HCT116 (cell line): ENCODE results near the gene ING4. TPM values are rescaled to one million over a fixed set of nuclear protein-coding genes. Genes with fewer than 3 reads are reported as not detected.

Experiments used
- ATAC-seq: fragments of 200-7000 bp; cut with Tn5 transposase; 2 replicates; pipeline ENCODE4 v1.9.1; 2020; ENCODE audit warnings: mild to moderate bottlenecking, moderate library complexity
- BruUV-seq: library from RNA; stranded (reverse); fragments of 400-500 nt; replicated peaks from 2 replicates; lab custom pipeline; 2021; lab: Mats Ljungman, UMichigan
- CTCF ChIA-PET: fragments of 300-600 bp; sonication (Branson Sonifier 250); formaldehyde crosslinking; loops from one replicate; lab custom pipeline; 2021; ENCODE audit warnings: antibody characterized with exemption; lab: Charles Lee
- POLR2A ChIA-PET: fragments of 300-600, 350-600 bp; sonication (Branson Sonifier 250); formaldehyde crosslinking; loops from one replicate; lab custom pipeline; 2021; ENCODE audit warnings: antibody characterized with exemption; lab: Charles Lee
- RAD21 ChIA-PET, 2 experiments: fragments of 300-600 bp; sonication (Branson Sonifier 250); formaldehyde crosslinking; loops; one replicate each; lab custom pipeline; 2023; ENCODE audit warnings: low total read pairs in 2 of 2; ENCODE audit not compliant: uncharacterized antibody in 2 of 2, unreplicated experiment in 2 of 2, low non-redundant PET in 1 of 2; lab: Charles Lee
- DNase-seq: peaks from one replicate; pipeline ENCODE4 v3.0.0-alpha.2; 2010; ENCODE audit warnings: low read depth, low spot score
- H2AFZ ChIP-seq: fragments of 200-600 bp; shearing (Covaris generic), sonication (generic); 2 replicates; pipeline ENCODE4 v1.6.1; 2017; ENCODE audit warnings: low read depth, mixed run types, mixed read lengths, antibody characterized with exemption, low read length; ENCODE audit not compliant: poor library complexity, severe bottlenecking
- H3K27ac ChIP-seq: 2 replicates; pipeline ENCODE4 v1.5.1; 2012; ENCODE audit warnings: low read depth, low read length
- H3K27me3 ChIP-seq: fragments of 200-600 bp; sonication (generic); 2 replicates; pipeline ENCODE4 v1.6.1; 2016; ENCODE audit warnings: mixed run types, low read length, mixed read lengths; ENCODE audit not compliant: insufficient read depth
- H3K36me3 ChIP-seq, 2 experiments: fragments of 200-500 bp in 1 of 2; fragments of 200-600 bp in 1 of 2; sonication (Bioruptor generic) in 1 of 2; sonication (generic) in 1 of 2; 2 replicates each; pipeline versions ENCODE4 v1.5.1 to v1.6.1; 2014 to 2016; ENCODE audit warnings: low read length in 2 of 2, inconsistent platforms in 1 of 2, mixed read lengths in 1 of 2, mixed run types in 1 of 2; ENCODE audit not compliant: insufficient read depth in 2 of 2, control insufficient read depth in 1 of 2
- H3K4me1 ChIP-seq, 2 experiments: fragments of 200-600 bp in 1 of 2; sonication (generic) in 1 of 2; 2 replicates each; pipeline versions ENCODE4 v1.5.1 to v1.6.1; 2012 to 2017; ENCODE audit warnings: low read length in 2 of 2, inconsistent platforms in 1 of 2, mild to moderate bottlenecking in 1 of 2, mixed read lengths in 1 of 2, mixed run types in 1 of 2, moderate library complexity in 1 of 2; ENCODE audit not compliant: insufficient read depth in 2 of 2, control insufficient read depth in 1 of 2
- H3K4me2 ChIP-seq: fragments of 200-600 bp; sonication (generic); 2 replicates; pipeline ENCODE4 v1.6.1; 2017; ENCODE audit warnings: mixed run types, low read length, mixed read lengths
- H3K4me3 ChIP-seq, 2 experiments: fragments of 200-600 bp in 1 of 2; sonication (generic) in 1 of 2; replicated peaks in 1 of 2; 2 replicates each; pipeline ENCODE4 v1.5.1; 2011 to 2016; ENCODE audit warnings: low read length in 2 of 2, control low read depth in 1 of 2, low read depth in 1 of 2, mild to moderate bottlenecking in 1 of 2, mixed read lengths in 1 of 2, mixed run types in 1 of 2
- H3K79me2 ChIP-seq: fragments of 200-600 bp; sonication (generic); 2 replicates; pipeline ENCODE4 v1.6.1; 2017; ENCODE audit warnings: mild to moderate bottlenecking, mixed run types, low read length, moderate library complexity, mixed read lengths; ENCODE audit not compliant: insufficient read depth
- H3K9ac ChIP-seq: fragments of 200-600 bp; sonication (generic); 2 replicates; pipeline ENCODE4 v1.6.1; 2016; ENCODE audit warnings: low read length, mixed read lengths
- H3K9me2 ChIP-seq: fragments of 200-600 bp; sonication (generic), shearing (Covaris generic); 2 replicates; pipeline ENCODE4 v1.6.1; 2017; ENCODE audit warnings: mixed run types, mild to moderate bottlenecking, moderate library complexity; ENCODE audit not compliant: insufficient read depth
- H3K9me3 ChIP-seq, 2 experiments: fragments of 200-500 bp in 1 of 2; fragments of 200-600 bp in 1 of 2; sonication (Bioruptor generic) in 1 of 2; sonication (generic) in 1 of 2; 2 replicates each; pipeline ENCODE4 v1.6.1; 2014 to 2017; ENCODE audit warnings: low read length in 2 of 2, mixed read lengths in 2 of 2, inconsistent platforms in 1 of 2, low read depth in 1 of 2, mild to moderate bottlenecking in 1 of 2, mixed run types in 1 of 2, moderate library complexity in 1 of 2; ENCODE audit not compliant: control insufficient read depth in 1 of 2, insufficient read depth in 1 of 2
- H4K20me1 ChIP-seq: fragments of 200-600 bp; sonication (generic), shearing (Covaris generic); 2 replicates; pipeline ENCODE4 v1.6.1; 2017; ENCODE audit warnings: mixed run types, mild to moderate bottlenecking, moderate library complexity; ENCODE audit not compliant: insufficient read depth
- CBX3 ChIP-seq: IDR thresholded peaks from 2 replicates; pipeline ENCODE4 v1.6.1; 2012; ENCODE audit warnings: low read depth
- CEBPB ChIP-seq: IDR thresholded peaks from 2 replicates; pipeline ENCODE4 v1.6.1; 2012; ENCODE audit warnings: low read depth
- EGR1 ChIP-seq: IDR thresholded peaks from 2 replicates; pipeline ENCODE4 v1.6.1; 2012; ENCODE audit warnings: low read depth
- ELF1 ChIP-seq: IDR thresholded peaks from 2 replicates; pipeline ENCODE4 v1.6.1; 2012; ENCODE audit warnings: low read depth, borderline replicate concordance
- FOSL1 ChIP-seq: IDR thresholded peaks from 2 replicates; pipeline ENCODE4 v1.6.1; 2012; ENCODE audit warnings: low read depth
- JUND ChIP-seq: IDR thresholded peaks from 2 replicates; pipeline ENCODE4 v1.6.1; 2012
- POLR2A ChIP-seq: IDR thresholded peaks from 2 replicates; pipeline ENCODE4 v1.7.0; 2011; ENCODE audit warnings: borderline replicate concordance; ENCODE audit not compliant: insufficient read depth, insufficient read length; ENCODE audit errors: extremely low read depth
- POLR2AphosphoS5 ChIP-seq: IDR thresholded peaks from 2 replicates; pipeline ENCODE4 v1.6.1; 2011; ENCODE audit warnings: mild to moderate bottlenecking, low read depth, low read length, moderate library complexity
- RAD21 ChIP-seq: IDR thresholded peaks from 2 replicates; pipeline ENCODE4 v1.6.1; 2012; ENCODE audit warnings: low read depth, mild to moderate bottlenecking
- SIN3A ChIP-seq: IDR thresholded peaks from 2 replicates; pipeline ENCODE4 v1.6.1; 2012; ENCODE audit warnings: low read depth
- YY1 ChIP-seq: IDR thresholded peaks from 2 replicates; pipeline ENCODE4 v1.6.1; 2011; ENCODE audit warnings: low read length, low read depth, moderate library complexity, mild to moderate bottlenecking; ENCODE audit not compliant: insufficient replicate concordance; ENCODE audit errors: extremely low read depth
- ZFX ChIP-seq: fragments of 450-650 bp; IDR thresholded peaks from 2 replicates; pipeline ENCODE4 v1.6.1; 2017
- ZNF274 ChIP-seq: fragments of 200-500 bp; sonication (Bioruptor generic); IDR thresholded peaks from 2 replicates; pipeline ENCODE4 v1.6.1; 2014; ENCODE audit warnings: mild to moderate bottlenecking, low read depth, low read length, inconsistent platforms
- intact Hi-C: fragments of 100-400 bp; cut with micrococcal nuclease; formaldehyde crosslinking; loops from 2 replicates; pipeline ENCODE4 v1.10.0; 2022
- total RNA-seq: library from RNA; stranded (reverse); gene quantifications from one replicate; pipeline ENCODE4 v1.2.1, GENCODE V29; 2021; ENCODE audit not compliant: unreplicated experiment
- TF ChIP-seq, protein P1 (sequence below): IDR thresholded peaks from 2 replicates; pipeline ENCODE4 v1.6.1; 2012; ENCODE audit warnings: low read depth
- TF ChIP-seq, protein P2 (sequence below), 3 experiments: fragments of 200-600 bp in 1 of 3; sonication (generic) in 1 of 3; IDR thresholded peaks in 2 of 3; conservative IDR thresholded peaks in 1 of 3; 2 replicates each; pipeline ENCODE4 v1.5.1; 2012 to 2017; ENCODE audit warnings: low read depth in 2 of 3, low read length in 2 of 3, antibody characterized with exemption in 1 of 3, borderline replicate concordance in 1 of 3, control low read depth in 1 of 3, mild to moderate bottlenecking in 1 of 3, mixed read lengths in 1 of 3, mixed run types in 1 of 3, moderate library complexity in 1 of 3; ENCODE audit not compliant: insufficient read depth in 1 of 3

ING4 gene
- total RNA-seq, 1 experiment from 2014 or later: 17.9 TPM

DNA sequence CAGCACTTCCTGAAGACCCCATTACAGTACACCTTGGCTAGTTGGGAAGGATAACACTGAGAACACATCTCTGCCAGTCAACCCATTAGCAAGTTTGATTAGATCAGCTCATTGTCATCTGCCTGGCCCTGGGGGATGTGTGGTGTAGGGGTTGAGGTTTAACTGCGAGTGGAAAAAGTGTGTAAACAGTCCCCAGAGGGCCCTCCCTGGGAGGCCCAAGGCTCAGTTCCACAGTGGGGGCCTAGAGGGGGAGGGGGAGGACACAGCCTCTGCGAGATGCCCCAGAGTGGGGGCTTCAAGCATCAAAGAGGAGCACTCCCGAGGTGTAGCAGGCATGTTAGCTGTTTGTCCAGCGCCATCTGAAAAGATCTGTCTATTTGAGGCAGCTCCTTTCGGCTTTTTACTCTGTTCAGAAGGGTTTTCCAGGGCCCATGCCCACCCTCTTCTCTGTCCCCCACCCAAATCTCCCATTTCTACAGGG lies 27.5 kb downstream of the ING4 start (continued):
- TF ChIP-seq, protein P1, sequence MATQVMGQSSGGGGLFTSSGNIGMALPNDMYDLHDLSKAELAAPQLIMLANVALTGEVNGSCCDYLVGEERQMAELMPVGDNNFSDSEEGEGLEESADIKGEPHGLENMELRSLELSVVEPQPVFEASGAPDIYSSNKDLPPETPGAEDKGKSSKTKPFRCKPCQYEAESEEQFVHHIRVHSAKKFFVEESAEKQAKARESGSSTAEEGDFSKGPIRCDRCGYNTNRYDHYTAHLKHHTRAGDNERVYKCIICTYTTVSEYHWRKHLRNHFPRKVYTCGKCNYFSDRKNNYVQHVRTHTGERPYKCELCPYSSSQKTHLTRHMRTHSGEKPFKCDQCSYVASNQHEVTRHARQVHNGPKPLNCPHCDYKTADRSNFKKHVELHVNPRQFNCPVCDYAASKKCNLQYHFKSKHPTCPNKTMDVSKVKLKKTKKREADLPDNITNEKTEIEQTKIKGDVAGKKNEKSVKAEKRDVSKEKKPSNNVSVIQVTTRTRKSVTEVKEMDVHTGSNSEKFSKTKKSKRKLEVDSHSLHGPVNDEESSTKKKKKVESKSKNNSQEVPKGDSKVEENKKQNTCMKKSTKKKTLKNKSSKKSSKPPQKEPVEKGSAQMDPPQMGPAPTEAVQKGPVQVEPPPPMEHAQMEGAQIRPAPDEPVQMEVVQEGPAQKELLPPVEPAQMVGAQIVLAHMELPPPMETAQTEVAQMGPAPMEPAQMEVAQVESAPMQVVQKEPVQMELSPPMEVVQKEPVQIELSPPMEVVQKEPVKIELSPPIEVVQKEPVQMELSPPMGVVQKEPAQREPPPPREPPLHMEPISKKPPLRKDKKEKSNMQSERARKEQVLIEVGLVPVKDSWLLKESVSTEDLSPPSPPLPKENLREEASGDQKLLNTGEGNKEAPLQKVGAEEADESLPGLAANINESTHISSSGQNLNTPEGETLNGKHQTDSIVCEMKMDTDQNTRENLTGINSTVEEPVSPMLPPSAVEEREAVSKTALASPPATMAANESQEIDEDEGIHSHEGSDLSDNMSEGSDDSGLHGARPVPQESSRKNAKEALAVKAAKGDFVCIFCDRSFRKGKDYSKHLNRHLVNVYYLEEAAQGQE: no peak
- no peak for TF ChIP-seq ZNF274
- TF ChIP-seq ELF1: no peak
- no peak for TF ChIP-seq FOSL1
- TF ChIP-seq POLR2AphosphoS5: no peak
- no peak; the same call in 1 of the 2 replicates for TF ChIP-seq SIN3A

DNA sequence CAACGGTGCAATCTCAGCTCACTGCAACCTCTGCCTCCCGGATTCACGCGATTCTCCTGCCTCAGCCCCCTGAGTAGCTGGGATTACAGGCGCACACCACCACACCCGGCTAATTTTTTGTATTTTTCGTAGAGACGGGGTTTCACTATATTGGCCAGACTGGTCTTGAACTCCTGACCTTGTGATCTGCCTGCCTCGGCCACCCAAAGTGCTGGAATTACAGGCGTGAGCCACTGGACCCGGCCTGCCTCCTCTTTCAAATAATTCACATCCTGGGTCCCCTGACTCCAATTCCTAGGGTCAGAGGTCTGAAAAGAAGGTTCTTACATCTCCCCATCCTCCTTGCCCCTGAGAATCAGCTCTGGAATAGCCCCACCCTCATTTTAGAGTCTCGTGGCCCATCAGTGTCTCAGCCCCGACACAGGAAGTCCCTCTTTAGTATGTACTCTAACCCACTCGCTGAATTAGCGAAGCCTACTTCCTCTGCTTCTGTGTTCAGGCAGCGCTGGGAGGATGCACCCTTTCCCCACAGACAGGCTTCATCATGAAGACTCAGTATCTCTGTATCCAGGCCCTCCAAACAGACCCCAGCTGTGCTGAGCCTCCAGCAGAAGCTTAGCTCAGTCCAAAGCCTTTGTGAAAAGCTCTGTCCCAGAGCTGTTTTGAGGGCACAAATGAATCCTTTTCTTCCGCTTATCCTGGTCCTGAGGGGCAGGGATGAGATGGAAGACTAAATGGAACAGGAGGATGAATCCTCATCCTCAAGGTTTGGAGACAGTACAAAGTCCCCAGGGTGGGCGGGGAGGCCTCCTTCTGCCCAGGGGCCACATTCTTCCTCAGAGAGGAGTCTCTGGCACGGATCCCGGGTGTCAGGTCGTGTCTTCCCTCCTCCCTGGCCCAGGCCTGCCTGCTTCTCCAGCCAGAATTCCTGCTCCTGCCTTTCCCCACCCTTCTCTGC lies 30.6 kb downstream of the ING4 start:
- Histone ChIP-seq H4K20me1 (no peaks in the 10 kb centered on the region), H3K4me1 (peaks cover 14 to 28% of the 10 kb centered on the region in 2 experiments), H3K36me3 (no peaks in the 10 kb centered on the region), H3K27ac (no peak overlapping the region), H3K9me2 (no peaks in the 10 kb centered on the region), H3K9me3 (no peaks in the 10 kb centered on the region), H2AFZ (no peak overlapping the region), H3K79me2 (no peaks in the 10 kb centered on the region), H3K4me3 (no peak overlapping the region), H3K9ac (no peak overlapping the region), H3K4me2 (no peak overlapping the region), H3K27me3 (no peaks in the 10 kb centered on the region)
- no peak for ATAC-seq
- intact Hi-C loops: no loop called here
- RAD21 ChIA-PET: no interaction called here
- CTCF ChIA-PET: no interaction called here
- no TSS peak for BruUV-seq
- POLR2A ChIA-PET: no interaction called here
- no peak for DNase-seq
- TF ChIP-seq CEBPB (no peak), ZFX (no peak), RAD21 (no peak), ELF1 (no peak), EGR1 (no peak), JUND (no peak), YY1 (no peak), FOSL1 (no peak), SIN3A (no peak), CBX3 (no peak), POLR2A (no peak)
- TF ChIP-seq, protein P1: no peak
- TF ChIP-seq, protein P2, sequence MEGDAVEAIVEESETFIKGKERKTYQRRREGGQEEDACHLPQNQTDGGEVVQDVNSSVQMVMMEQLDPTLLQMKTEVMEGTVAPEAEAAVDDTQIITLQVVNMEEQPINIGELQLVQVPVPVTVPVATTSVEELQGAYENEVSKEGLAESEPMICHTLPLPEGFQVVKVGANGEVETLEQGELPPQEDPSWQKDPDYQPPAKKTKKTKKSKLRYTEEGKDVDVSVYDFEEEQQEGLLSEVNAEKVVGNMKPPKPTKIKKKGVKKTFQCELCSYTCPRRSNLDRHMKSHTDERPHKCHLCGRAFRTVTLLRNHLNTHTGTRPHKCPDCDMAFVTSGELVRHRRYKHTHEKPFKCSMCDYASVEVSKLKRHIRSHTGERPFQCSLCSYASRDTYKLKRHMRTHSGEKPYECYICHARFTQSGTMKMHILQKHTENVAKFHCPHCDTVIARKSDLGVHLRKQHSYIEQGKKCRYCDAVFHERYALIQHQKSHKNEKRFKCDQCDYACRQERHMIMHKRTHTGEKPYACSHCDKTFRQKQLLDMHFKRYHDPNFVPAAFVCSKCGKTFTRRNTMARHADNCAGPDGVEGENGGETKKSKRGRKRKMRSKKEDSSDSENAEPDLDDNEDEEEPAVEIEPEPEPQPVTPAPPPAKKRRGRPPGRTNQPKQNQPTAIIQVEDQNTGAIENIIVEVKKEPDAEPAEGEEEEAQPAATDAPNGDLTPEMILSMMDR (IDR thresholded peaks at IDR 0.05 in 2 of 3, conservative IDR thresholded peaks at IDR 0.05 in 1 of 3; ENCODE audit: borderline replicate concordance in 1 of 3, insufficient read depth in 1 of 3, low read depth in 2 of 3, low read length in 2 of 3): no peak
